IPS DF 6.9 (cell line): ENCODE measurements around the gene TBC1D22A.

Experiments used
- DNase-seq: peaks from one replicate; pipeline ENCODE4 v3.0.0-alpha.2; 2013; ENCODE audit warnings: low read depth, low spot score
- H3K27ac ChIP-seq: one replicate; pipeline ENCODE4 v1.5.1; 2013; ENCODE audit warnings: low read length, control low read depth
- H3K27me3 ChIP-seq: 2 replicates; pipeline ENCODE4 v1.6.1; 2013; ENCODE audit warnings: mild to moderate bottlenecking, low read length; ENCODE audit not compliant: control insufficient read depth, insufficient read depth
- H3K36me3 ChIP-seq: 2 replicates; pipeline ENCODE4 v1.6.1; 2013; ENCODE audit warnings: low read length; ENCODE audit not compliant: control insufficient read depth, insufficient read depth
- H3K4me1 ChIP-seq: 2 replicates; pipeline ENCODE4 v1.6.1; 2013; ENCODE audit warnings: low read length; ENCODE audit not compliant: control insufficient read depth, insufficient read depth
- H3K4me3 ChIP-seq: 2 replicates; pipeline ENCODE4 v1.5.1; 2013; ENCODE audit warnings: mild to moderate bottlenecking, low read length
- H3K9me3 ChIP-seq: 2 replicates; pipeline ENCODE4 v1.6.1; 2013; ENCODE audit warnings: low read length, inconsistent platforms; ENCODE audit not compliant: control insufficient read depth, insufficient read depth
- WGBS: extraction: QIAGEN DNeasy Blood & Tissue Kit; methylation state at CpG from one replicate; pipeline ENCODE4 v1.1.7; 2013; ENCODE audit warnings: mixed read lengths, missing lambda C conversion rate; ENCODE audit not compliant: insufficient read length, insufficient coverage; 5-methylcytosine and 5-hydroxymethylcytosine counted together

Gene TBC1D22A

DNA sequence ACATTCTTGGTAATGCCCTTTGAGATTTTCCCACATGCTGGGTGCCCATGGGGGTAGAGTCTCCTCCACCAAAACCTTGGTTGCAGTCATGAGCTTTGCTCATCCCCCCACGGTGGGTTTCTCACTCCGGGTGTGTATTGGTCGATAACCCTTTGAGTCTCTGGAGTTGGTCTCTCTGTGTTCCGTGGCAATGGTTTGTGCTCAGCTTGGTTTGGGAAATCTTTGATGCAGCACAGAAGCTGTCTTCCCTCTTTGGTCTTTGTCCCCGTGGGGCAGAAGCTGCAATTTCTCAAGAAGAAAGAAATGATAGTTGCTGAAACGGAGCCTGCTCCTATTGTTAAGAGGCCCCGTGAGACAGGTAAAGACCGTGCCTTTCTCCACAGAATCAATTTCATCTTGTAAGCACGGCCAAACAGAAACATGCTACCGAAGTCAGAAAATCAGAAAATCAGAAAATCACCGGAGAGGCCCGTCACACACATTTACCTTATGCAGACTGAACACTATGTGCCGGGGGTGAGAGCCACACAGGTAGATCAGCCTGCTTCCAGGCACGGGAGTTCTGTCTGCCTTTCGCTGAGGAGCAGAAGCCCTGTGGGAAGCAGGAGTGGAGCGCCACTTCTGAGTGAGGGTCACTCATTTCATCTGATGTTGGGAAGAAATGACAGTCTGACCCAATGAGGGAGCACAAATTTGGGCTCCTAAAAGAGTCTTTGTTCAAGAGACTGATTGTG, 186.1 kb downstream of the TBC1D22A start:
- Histone ChIP-seq H3K27ac (no peak overlapping the region), H3K9me3 (no peaks in the 10 kb centered on the region), H3K4me1 (peaks cover 5% of the 10 kb centered on the region), H3K27me3 (no peaks in the 10 kb centered on the region), H3K36me3 (no peaks in the 10 kb centered on the region; the same call in 1 of the 2 replicates), H3K4me3 (no peak overlapping the region)
- no CpG with 5 or more reads among the region's 16 CpGs for WGBS
- DNase-seq = no peak

GRCh38 chr22:46951350-46951749, 188.9 kb downstream of the TBC1D22A start:
- no CpG with 5 or more reads among the region's 12 CpGs for WGBS
- H3K36me3 ChIP-seq = no peaks in the 10 kb centered on the region
- H3K4me1 ChIP-seq = peaks cover 5% of the 10 kb centered on the region
- no peak overlapping the region for H3K4me3 ChIP-seq
- DNase-seq = no peak
- H3K9me3 ChIP-seq = no peaks in the 10 kb centered on the region
- no peak overlapping the region for H3K27ac ChIP-seq
- H3K27me3 ChIP-seq = no peaks in the 10 kb centered on the region

- Histone ChIP-seq H3K27me3 (no peaks in the 10 kb centered on the region), H3K36me3 (no peaks in the 10 kb centered on the region), H3K27ac (no peak overlapping the region), H3K9me3 (no peaks in the 10 kb centered on the region), H3K4me1 (peaks cover 5% of the 10 kb centered on the region), H3K4me3 (no peak overlapping the region)
- no CpG with 5 or more reads among the region's 7 CpGs for WGBS
- no peak for DNase-seq
Measured at GRCh38 chr22:46951973-46952372, 189.5 kb downstream of the TBC1D22A start.

DNA sequence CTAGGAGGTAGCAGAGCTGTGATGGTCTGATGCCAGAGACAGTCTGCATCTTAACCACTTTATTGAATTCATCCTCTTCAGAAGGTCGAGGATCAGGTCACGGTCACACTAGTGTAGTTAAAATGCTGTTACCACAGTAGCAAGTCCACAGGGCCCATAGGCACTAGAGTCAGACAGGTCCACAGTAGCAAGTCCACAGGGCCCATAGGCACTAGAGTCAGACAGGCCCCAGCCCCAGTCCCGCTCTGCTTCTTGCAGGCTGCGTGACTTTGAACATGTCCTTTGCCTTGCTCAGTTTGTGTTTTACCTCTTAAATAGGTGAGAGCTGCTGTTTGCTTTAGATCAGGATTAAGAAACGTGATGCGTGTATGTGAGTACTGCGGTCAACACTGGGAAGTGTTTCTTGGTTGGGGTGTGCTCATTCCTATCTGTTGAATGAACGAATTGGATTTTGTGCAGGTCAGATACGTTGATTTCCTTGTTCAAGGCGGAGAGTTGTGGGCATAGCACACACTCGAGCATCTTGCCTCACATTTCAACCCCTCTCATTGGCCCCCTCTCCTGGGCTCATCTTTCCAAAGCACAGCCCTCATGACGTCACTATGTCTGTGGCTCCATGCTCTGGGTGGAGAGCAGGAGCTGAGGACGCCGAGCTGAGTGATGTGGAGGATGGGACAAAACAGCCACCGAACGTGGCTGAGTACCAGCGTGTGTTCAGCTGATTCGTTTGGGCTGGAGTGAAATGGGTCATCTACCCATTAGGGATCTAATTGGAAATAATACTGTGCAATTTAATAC, 191.7 kb downstream of the TBC1D22A start:
- no peaks in the 10 kb centered on the region for H3K36me3 ChIP-seq
- DNase-seq = no peak
- no peaks in the 10 kb centered on the region for H3K9me3 ChIP-seq
- no peaks in the 10 kb centered on the region for H3K4me1 ChIP-seq
- H3K4me3 ChIP-seq = no peak overlapping the region
- H3K27me3 ChIP-seq = no peaks in the 10 kb centered on the region
- no CpG with 5 or more reads among the region's 18 CpGs for WGBS
- H3K27ac ChIP-seq = no peak overlapping the region

- Histone ChIP-seq H3K27ac (no peak overlapping the region), H3K4me3 (no peak overlapping the region), H3K4me1 (no peaks in the 10 kb centered on the region), H3K27me3 (no peaks in the 10 kb centered on the region), H3K36me3 (no peaks in the 10 kb centered on the region), H3K9me3 (no peaks in the 10 kb centered on the region)
- 100% methylated on average over 4 of the region's 7 CpGs for WGBS
- no peak for DNase-seq
Measured at GRCh38 chr22:46954781-46955180, 192.3 kb downstream of the TBC1D22A start.

- H3K4me1 ChIP-seq = no peaks in the 10 kb centered on the region
- no peak for DNase-seq
- no peak overlapping the region for H3K27ac ChIP-seq
- no peaks in the 10 kb centered on the region for H3K9me3 ChIP-seq
- H3K27me3 ChIP-seq = no peaks in the 10 kb centered on the region
- no peaks in the 10 kb centered on the region for H3K36me3 ChIP-seq
- WGBS = no CpG with 5 or more reads among the region's 19 CpGs
- H3K4me3 ChIP-seq = no peak overlapping the region
Measured at GRCh38 chr22:46956498-46957215, 194.2 kb downstream of the TBC1D22A start.

GRCh38 chr22:46957521-46957920, 195.1 kb downstream of the TBC1D22A start:
- Histone ChIP-seq H3K36me3 (no peaks in the 10 kb centered on the region), H3K9me3 (no peaks in the 10 kb centered on the region), H3K4me3 (no peak overlapping the region), H3K27me3 (no peaks in the 10 kb centered on the region), H3K27ac (no peak overlapping the region), H3K4me1 (no peaks in the 10 kb centered on the region)
- no CpG with 5 or more reads among the region's 12 CpGs for WGBS
- no peak for DNase-seq

DNA sequence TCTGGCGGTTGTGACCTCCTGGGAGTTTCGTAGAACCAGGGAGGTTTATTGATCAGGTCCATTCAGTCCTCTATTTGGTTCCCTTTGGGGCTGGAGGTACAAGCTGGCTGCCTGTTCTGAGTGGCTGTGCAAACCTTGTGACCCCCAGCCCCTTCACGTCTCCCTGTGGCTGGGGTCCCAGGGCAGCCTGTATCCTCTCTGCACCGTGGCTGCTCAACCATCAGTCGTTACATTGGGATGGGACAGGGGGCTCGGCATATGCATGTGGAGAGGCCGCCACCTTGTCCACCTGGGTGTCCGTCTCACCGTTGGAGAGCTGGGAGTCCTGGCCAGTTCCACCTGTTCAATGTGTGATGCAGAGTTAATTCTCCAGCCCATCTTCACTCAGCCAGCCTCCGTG, 195.7 kb downstream of the TBC1D22A start:
- Histone ChIP-seq H3K4me1 (no peaks in the 10 kb centered on the region), H3K27ac (no peak overlapping the region), H3K36me3 (no peaks in the 10 kb centered on the region), H3K27me3 (no peaks in the 10 kb centered on the region), H3K9me3 (no peaks in the 10 kb centered on the region), H3K4me3 (no peak overlapping the region)
- no peak for DNase-seq
- WGBS = no CpG with 5 or more reads among the region's 10 CpGs

DNA sequence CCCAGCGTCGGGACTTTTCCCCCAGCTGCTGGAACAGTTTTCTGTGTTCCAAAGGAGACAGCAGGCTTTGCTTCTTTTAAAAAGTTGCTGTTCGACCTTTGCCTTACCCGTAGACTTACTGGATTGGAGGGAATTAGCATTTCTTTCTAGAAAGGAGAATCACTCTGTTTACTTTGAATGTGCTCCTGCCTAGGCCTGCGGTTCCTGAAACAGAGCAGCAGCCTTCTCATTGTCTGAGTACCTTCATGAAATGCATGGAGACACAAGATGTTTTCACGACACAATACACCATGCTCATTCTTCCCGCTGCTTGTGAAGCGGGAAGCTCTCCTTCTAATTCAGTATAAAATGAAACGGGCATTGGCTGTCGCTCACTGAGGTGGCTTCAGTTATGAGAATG, 196.2 kb downstream of the TBC1D22A start:
- no peak for DNase-seq
- Histone ChIP-seq H3K4me3 (no peak overlapping the region), H3K27ac (no peak overlapping the region), H3K4me1 (no peaks in the 10 kb centered on the region), H3K36me3 (no peaks in the 10 kb centered on the region), H3K27me3 (no peaks in the 10 kb centered on the region), H3K9me3 (no peaks in the 10 kb centered on the region)
- no CpG with 5 or more reads among the region's 10 CpGs for WGBS

DNA sequence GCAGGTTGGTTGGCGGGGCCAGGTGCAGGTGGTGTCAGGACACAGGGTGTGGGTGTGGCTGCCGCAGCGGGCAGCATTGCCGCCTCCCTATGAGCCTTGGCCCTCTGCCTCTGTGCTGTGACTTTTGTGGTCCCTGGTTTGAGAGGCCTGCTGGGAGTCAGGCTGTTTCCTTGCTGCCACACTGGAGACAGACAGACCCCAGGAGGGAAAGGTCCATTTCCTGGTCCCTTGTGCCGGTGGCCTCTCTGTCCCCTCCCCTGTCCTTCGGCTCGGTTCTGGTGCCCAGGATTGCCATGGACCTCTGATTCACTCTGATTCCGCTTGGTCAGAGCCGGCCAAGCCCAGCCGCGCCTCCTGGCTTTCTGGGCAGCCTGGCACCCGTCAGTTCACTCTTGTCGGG, 196.9 kb downstream of the TBC1D22A start:
- no peaks in the 10 kb centered on the region for H3K4me1 ChIP-seq
- H3K36me3 ChIP-seq = no peaks in the 10 kb centered on the region
- no peaks in the 10 kb centered on the region for H3K9me3 ChIP-seq
- H3K27me3 ChIP-seq = no peaks in the 10 kb centered on the region
- no peak overlapping the region for H3K27ac ChIP-seq
- H3K4me3 ChIP-seq = no peak overlapping the region
- no CpG with 5 or more reads among the region's 13 CpGs for WGBS
- no peak for DNase-seq
